Heart right ventricle (tissue), 16 donors: ENCODE measurements around the gene SH3RF1. TPM values are rescaled to one million over a fixed set of nuclear protein-coding genes. Genes with fewer than 3 reads are reported as not detected.

ENCODE experiments used
- ATAC-seq, 8 donors: fragments of 200-7000 bp; cut with Tn5 transposase; one replicate each; pipeline ENCODE4 v1.9.1; 2020; ENCODE audit warnings: mild to moderate bottlenecking in 8 of 8, moderate library complexity in 8 of 8, moderate number of reproducible peaks in 1 of 8
- DNase-seq, 2 donors: peaks; one replicate each; pipeline ENCODE4 v3.0.0-alpha.2; 2020
- H3K27ac ChIP-seq, 10 donors: fragments of 200-600 bp; sonication (generic) in 2 of 10; one replicate each; pipeline versions ENCODE4 v1.5.0 to v1.8.0; 2020 to 2022; ENCODE audit warnings: mild to moderate bottlenecking in 3 of 10
- H3K27me3 ChIP-seq, 7 donors: fragments of 200-600 bp; one replicate each; pipeline ENCODE4 v1.8.0; 2021 to 2022; ENCODE audit warnings: mild to moderate bottlenecking in 2 of 7
- H3K36me3 ChIP-seq, 9 donors: fragments of 200-600 bp; sonication (generic) in 1 of 9; one replicate each; pipeline versions ENCODE4 v1.5.0 to v1.8.0; 2020 to 2022; ENCODE audit warnings: mild to moderate bottlenecking in 2 of 9
- H3K4me1 ChIP-seq, 9 donors: fragments of 200-600 bp; sonication (generic) in 1 of 9; one replicate each; pipeline versions ENCODE4 v1.5.0 to v1.8.0; 2020 to 2022; ENCODE audit warnings: mild to moderate bottlenecking in 4 of 9
- H3K4me3 ChIP-seq, 10 donors: fragments of 200-600 bp; sonication (generic) in 2 of 10; one replicate each; pipeline versions ENCODE4 v1.5.0 to v1.8.0; 2020 to 2022; ENCODE audit warnings: mild to moderate bottlenecking in 7 of 10, moderate library complexity in 2 of 10
- H3K9me3 ChIP-seq, 11 donors: fragments of 200-600 bp in 10 of 11; sonication (generic) in 2 of 11; one replicate each; pipeline versions ENCODE4 v1.5.0 to v1.8.0; 2013 to 2022; ENCODE audit warnings: mild to moderate bottlenecking in 2 of 11, control low read depth in 1 of 11, moderate library complexity in 1 of 11
- WGBS, 2 donors: extraction: QIAGEN DNeasy Blood & Tissue Kit; methylation state at CpG; one replicate each; pipeline ENCODE4 v1.1.7; 2013; ENCODE audit warnings: inconsistent platforms in 1 of 2; 5-methylcytosine and 5-hydroxymethylcytosine counted together
- intact Hi-C, 10 donors: fragments of 100-400 bp; cut with DNase I; formaldehyde crosslinking; loops; one replicate each; pipeline versions ENCODE4 v1.11.1 to v1.14.2; 2022
- polyA plus RNA-seq, 2 donors: library from polyadenylated mRNA; stranded (reverse); fragments of 200-250 nt; gene quantifications; one replicate each; pipeline ENCODE4 v1.2.3, GENCODE V29; 2013
- total RNA-seq, 10 donors: library from RNA; stranded (reverse); fragmentation: NEBNext Ultra II Directional in 3 of 10; extraction: Animal tissue kit (Norgen Biotek cat#: 25700) in 3 of 10; gene quantifications; one replicate each; pipeline versions ENCODE4 v1.2.1 to v1.2.4, GENCODE V29; 2021 to 2023
- TF ChIP-seq, protein P1 (sequence below), 9 donors: fragments of 200-600 bp; sonication (generic) in 2 of 9; IDR thresholded peaks; one replicate each; pipeline versions ENCODE4 v1.5.0 to v1.8.0; 2021 to 2022; ENCODE audit warnings: antibody characterized with exemption in 9 of 9, mild to moderate bottlenecking in 5 of 9, moderate library complexity in 1 of 9
- donor health status: Arrhythmogenic right ventricular cardiomyopathy.
- donor health status: ischemic (EF 13 %, LVEDD 7.1; RV severe dilation, severe dysfunction).
- donor health status: healthy with polysubstance abuse.
- donor health status: DM: no; HTN: yes; CAD: no.
- donor health status: DM: no; HTN: no; CAD: no.
- donor health status: ischemic (EF 25% LVEDD 6.9; RV normal size, moderate dysfunction).
- donor health status: ischemic (EF 25% LVEDD 5.7; RV mildly dilated, moderate dysfunction).
- donor health status: healthy.
- donor health status: DM: yes; HTN: yes; CAD: no.
- donor health status: Ischemic cardiomyopathy.
- donor health status: ischemic (EF 35%, LVEDD 5.7; RV mildly dilated, moderate dysfunction).
- donor health status: nonischemic (EF 11% LVEDD 7.7; RV severe dilation, severe dysfunction).
- donor health status: DM: yes; HTN: yes; CAD: no.
- donor health status: PGD.
- donor health status: ischemic (EF 29% LVEDD 5.4; RV normal size, mild dysfunction).
- donor health status: nonischemic (EF 23%, LVEDD 6.1; RV moderate dilation, normal function).

Gene SH3RF1
- total and polyA plus RNA-seq, 12 donors = 2.6 to 11.7 (median 8.9) TPM

DNA sequence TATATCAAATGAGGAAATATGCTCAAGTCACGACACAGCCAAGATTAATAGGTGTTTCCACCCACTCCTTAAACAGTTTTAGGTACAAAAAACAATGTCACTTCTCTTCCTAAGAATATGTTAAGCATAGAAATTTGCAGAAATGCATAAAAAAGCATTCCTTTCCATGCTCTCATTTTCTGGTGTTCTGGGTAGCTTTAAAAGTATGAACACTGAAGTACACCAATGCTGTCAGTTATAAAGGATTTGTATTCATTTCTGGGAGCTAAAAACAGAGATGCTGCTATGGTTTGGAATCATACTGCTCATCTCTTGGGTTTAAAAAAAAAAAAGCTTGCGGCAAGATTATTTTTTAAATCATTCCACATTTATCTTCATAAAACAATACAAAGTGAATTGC lies 20.8 kb downstream of the SH3RF1 start:
- H3K36me3 ChIP-seq = no peaks in the 10 kb centered on the region
- intact Hi-C loops = no loop called here
- H3K4me1 ChIP-seq = peaks cover 2 to 60% (median 49%) of the 10 kb centered on the region in 9 donors
- TF ChIP-seq, protein P1, sequence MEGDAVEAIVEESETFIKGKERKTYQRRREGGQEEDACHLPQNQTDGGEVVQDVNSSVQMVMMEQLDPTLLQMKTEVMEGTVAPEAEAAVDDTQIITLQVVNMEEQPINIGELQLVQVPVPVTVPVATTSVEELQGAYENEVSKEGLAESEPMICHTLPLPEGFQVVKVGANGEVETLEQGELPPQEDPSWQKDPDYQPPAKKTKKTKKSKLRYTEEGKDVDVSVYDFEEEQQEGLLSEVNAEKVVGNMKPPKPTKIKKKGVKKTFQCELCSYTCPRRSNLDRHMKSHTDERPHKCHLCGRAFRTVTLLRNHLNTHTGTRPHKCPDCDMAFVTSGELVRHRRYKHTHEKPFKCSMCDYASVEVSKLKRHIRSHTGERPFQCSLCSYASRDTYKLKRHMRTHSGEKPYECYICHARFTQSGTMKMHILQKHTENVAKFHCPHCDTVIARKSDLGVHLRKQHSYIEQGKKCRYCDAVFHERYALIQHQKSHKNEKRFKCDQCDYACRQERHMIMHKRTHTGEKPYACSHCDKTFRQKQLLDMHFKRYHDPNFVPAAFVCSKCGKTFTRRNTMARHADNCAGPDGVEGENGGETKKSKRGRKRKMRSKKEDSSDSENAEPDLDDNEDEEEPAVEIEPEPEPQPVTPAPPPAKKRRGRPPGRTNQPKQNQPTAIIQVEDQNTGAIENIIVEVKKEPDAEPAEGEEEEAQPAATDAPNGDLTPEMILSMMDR (IDR thresholded peaks at IDR 0.05) = no peak
- no peak for ATAC-seq
- no peak for DNase-seq
- no peak overlapping the region for H3K27ac ChIP-seq
- H3K4me3 ChIP-seq = no peak overlapping the region
- no peaks in the 10 kb centered on the region for H3K27me3 ChIP-seq
- 73 to 83% methylated on average over 2 of the region's 2 CpGs for WGBS, 2 donors
- H3K9me3 ChIP-seq = no peaks in the 10 kb centered on the region

DNA sequence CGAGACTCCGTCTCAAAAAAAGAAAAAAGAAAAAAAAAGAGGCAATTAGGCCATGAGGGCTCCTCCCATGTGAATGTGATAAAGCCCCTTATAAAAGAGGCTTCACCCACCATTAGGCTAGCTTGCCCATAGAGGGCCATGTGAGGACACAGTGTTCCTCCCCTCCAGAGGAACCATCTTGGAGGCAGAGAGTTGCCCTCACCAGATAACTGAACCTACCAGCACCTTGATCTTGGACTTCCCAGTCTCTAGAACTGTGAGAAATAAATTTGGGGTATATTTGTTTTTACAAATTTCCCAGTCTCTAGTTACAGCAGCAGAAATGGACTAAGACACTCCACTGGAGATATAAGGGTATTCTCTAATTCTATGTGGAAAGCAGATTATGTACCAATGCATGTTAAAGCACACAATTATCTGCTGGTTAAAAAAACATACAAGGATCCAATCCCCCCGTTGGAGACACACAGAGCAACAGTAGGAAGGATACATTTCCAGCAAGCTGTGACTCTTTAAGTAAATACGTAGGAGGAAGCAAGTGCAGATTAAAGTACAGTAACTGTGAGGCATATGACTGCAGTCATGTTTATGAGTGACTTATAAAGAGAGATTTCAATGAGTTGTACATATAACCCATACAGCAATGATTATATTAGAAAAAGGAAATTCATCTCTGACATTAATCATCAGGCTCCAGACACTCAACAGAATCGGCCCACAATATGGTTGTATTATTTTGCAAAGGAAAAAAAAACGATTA lies 21.4 kb downstream of the SH3RF1 start:
- 68 to 70% methylated on average over 6 of the region's 6 CpGs for WGBS, 2 donors
- ATAC-seq = no peak
- Histone ChIP-seq H3K9me3 (no peaks in the 10 kb centered on the region), H3K27ac (no peak overlapping the region), H3K36me3 (no peaks in the 10 kb centered on the region), H3K4me3 (no peak overlapping the region), H3K4me1 (peaks cover 2 to 54% (median 47%) of the 10 kb centered on the region in 9 donors), H3K27me3 (no peaks in the 10 kb centered on the region)
- no peak for DNase-seq
- intact Hi-C loops = no loop called here
- TF ChIP-seq, protein P1 (IDR thresholded peaks at IDR 0.05) = no peak

DNA sequence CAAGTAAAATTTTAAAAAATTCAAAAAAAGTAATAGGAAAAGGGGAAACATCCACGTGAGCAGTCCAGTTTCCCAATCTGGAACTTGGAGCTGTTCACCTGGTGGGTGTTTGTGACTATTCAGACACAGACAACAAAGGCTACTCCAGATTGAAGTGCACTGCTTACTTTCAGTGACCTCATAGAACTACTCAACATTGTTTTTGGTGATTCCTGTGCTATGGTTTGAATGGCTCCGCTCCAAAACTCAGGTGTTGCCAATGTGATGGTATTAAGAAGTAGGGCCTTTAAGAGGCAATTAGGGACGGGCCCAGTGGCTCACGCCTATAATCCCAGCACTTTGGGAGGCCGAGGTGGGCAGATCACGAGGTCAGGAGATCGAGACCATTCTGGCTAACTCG lies 22.1 kb downstream of the SH3RF1 start:
- Histone ChIP-seq H3K27me3 (no peaks in the 10 kb centered on the region), H3K4me1 (peaks cover 2 to 54% (median 47%) of the 10 kb centered on the region in 9 donors), H3K4me3 (no peak overlapping the region), H3K27ac (no peak overlapping the region), H3K9me3 (no peaks in the 10 kb centered on the region), H3K36me3 (no peaks in the 10 kb centered on the region)
- TF ChIP-seq, protein P1 (IDR thresholded peaks at IDR 0.05) = no peak
- WGBS, 2 donors = 97% methylated on average over 8 of the region's 8 CpGs
- DNase-seq (no peak), ATAC-seq (no peak)
- intact Hi-C loops = no loop called here

DNA sequence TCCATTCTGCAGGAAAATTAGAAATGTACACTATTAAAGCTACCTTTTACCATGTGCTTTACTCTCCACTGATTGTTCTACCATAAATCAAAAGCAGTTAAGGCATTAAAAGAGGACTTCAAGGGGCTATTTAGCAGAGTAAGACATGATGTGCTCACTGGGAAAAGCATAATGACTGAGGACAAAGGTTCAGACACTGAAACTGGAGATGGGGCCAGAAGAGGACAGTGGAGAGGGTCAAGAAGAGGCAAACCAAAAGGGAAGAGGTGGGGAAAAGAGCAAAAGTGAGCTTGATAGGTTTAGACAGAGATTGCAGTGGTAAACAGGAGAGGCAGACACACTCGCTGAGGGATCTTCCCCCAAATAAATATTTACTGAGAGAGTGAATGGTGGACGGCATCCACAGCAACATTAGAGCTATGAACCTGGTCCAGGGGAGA lies 23.8 kb downstream of the SH3RF1 start:
- H3K36me3 ChIP-seq = no peaks in the 10 kb centered on the region
- WGBS, 2 donors = 96 to 97% methylated on average over 2 of the region's 2 CpGs
- DNase-seq = no peak
- H3K27ac ChIP-seq = no peak overlapping the region
- H3K27me3 ChIP-seq = no peaks in the 10 kb centered on the region
- peaks cover under 1 to 46% (median 35%) of the 10 kb centered on the region in 9 donors for H3K4me1 ChIP-seq
- TF ChIP-seq, protein P1 (IDR thresholded peaks at IDR 0.05) = no peak
- no peaks in the 10 kb centered on the region for H3K9me3 ChIP-seq
- no peak overlapping the region for H3K4me3 ChIP-seq
- ATAC-seq = no peak
- intact Hi-C loops = no loop called here
